GM19395 (cell line): Measurements from ENCODE around the gene ATR.

Experiments used
- ATAC-seq: cut with Tn5 transposase; IDR thresholded peaks from one replicate; pipeline ENCODE4 v1.9.1; 2021; ENCODE audit warnings: mild to moderate bottlenecking, moderate library complexity; ENCODE audit not compliant: unreplicated experiment

ATR gene

GRCh38 chr3:142534543-142534942 is 44.0 kb downstream of the ATR start:
- no peak for ATAC-seq

- no peak for ATAC-seq
Observed at GRCh38 chr3:142530296-142530695, 48.2 kb downstream of the ATR start.

- ATAC-seq: no peak
Observed at GRCh38 chr3:142523921-142524566, 54.5 kb downstream of the ATR start.

GRCh38 chr3:142509079-142509478 is 69.5 kb downstream of the ATR start:
- no peak for ATAC-seq

- no peak for ATAC-seq
Observed at GRCh38 chr3:142507241-142507640, 71.3 kb downstream of the ATR start.

- ATAC-seq: no peak
Observed at GRCh38 chr3:142502187-142502985, 76.1 kb downstream of the ATR start.

GRCh38 chr3:142501004-142501926 is 77.3 kb downstream of the ATR start:
- no peak for ATAC-seq

- no peak for ATAC-seq
Observed at GRCh38 chr3:142500211-142500610, 78.3 kb downstream of the ATR start.

GRCh38 chr3:142498397-142499180 is 79.9 kb downstream of the ATR start:
- ATAC-seq: no peak

GRCh38 chr3:142497729-142498128 is 80.8 kb downstream of the ATR start:
- ATAC-seq: no peak

GRCh38 chr3:142495103-142495502 is 83.4 kb downstream of the ATR start:
- no peak for ATAC-seq

GRCh38 chr3:142492184-142492583 is 86.3 kb downstream of the ATR start:
- ATAC-seq: no peak

GRCh38 chr3:142489572-142490323 is 88.8 kb downstream of the ATR start:
- ATAC-seq: no peak

- ATAC-seq: no peak
Observed at GRCh38 chr3:142484912-142485435, 93.6 kb downstream of the ATR start.

- no peak for ATAC-seq
Observed at GRCh38 chr3:142481196-142481595, 97.3 kb downstream of the ATR start.

GRCh38 chr3:142470826-142471225 is 107.7 kb downstream of the ATR start:
- no peak for ATAC-seq

GRCh38 chr3:142468456-142468855 is 110.1 kb downstream of the ATR start:
- ATAC-seq: no peak

GRCh38 chr3:142467768-142468167 is 110.8 kb downstream of the ATR start:
- ATAC-seq: no peak

- no peak for ATAC-seq
Observed at GRCh38 chr3:142460689-142461088, 117.8 kb downstream of the ATR start.

GRCh38 chr3:142459929-142460328 is 118.6 kb downstream of the ATR start:
- no peak for ATAC-seq
